Activated T-helper 1 cell treated with Interleukin-2 at 50 U/mL for 16 hours (primary cell): ENCODE data around the gene RPTN.

Source experiments
- DNase-seq: peaks from one replicate; pipeline ENCODE4 v3.0.0-alpha.2; 2020; ENCODE audit warnings: low read depth

RPTN gene

GRCh38 chr1:152159144-152159543 lies at the start of gene RPTN:
Gene RPTN (minus strand): TSS chr1:152159228. CDS start chr1:152157889, 1,339 bp downstream.
- no peak for DNase-seq

- no peak for DNase-seq
Measured at GRCh38 chr1:152198982-152199381, 40.0 kb upstream of the RPTN start.

- DNase-seq, result no peak
Measured at GRCh38 chr1:152197361-152197941, 38.4 kb upstream of the RPTN start.

- no peak for DNase-seq
Measured at GRCh38 chr1:152191711-152192110, 32.7 kb upstream of the RPTN start.

- no peak for DNase-seq
Measured at GRCh38 chr1:152191260-152191659, 32.2 kb upstream of the RPTN start.

GRCh38 chr1:152190589-152190988 lies 31.6 kb upstream of the RPTN start:
- DNase-seq, result no peak

GRCh38 chr1:152189657-152190442 lies 30.8 kb upstream of the RPTN start:
- DNase-seq, result peak; percentile 34

GRCh38 chr1:152188673-152189591 lies 29.9 kb upstream of the RPTN start:
- peak; percentile 63 for DNase-seq

GRCh38 chr1:152186556-152187285 lies 27.7 kb upstream of the RPTN start:
- no peak for DNase-seq

- DNase-seq, result no peak
Measured at GRCh38 chr1:152185544-152186391, 26.7 kb upstream of the RPTN start.

GRCh38 chr1:152182944-152183361 lies 23.9 kb upstream of the RPTN start:
- DNase-seq, result no peak

- DNase-seq, result no peak
Measured at GRCh38 chr1:152182431-152182830, 23.4 kb upstream of the RPTN start.

- DNase-seq, result no peak
Measured at GRCh38 chr1:152179566-152179965, 20.5 kb upstream of the RPTN start.

GRCh38 chr1:152170287-152170905 lies 11.4 kb upstream of the RPTN start:
- no peak for DNase-seq

- DNase-seq, result no peak
Measured at GRCh38 chr1:152169366-152170025, 10.5 kb upstream of the RPTN start.

GRCh38 chr1:152168535-152168868 lies 9.5 kb upstream of the RPTN start:
- DNase-seq, result no peak

GRCh38 chr1:152167835-152168534 lies 9.0 kb upstream of the RPTN start:
- DNase-seq, result no peak

- no peak for DNase-seq
Measured at GRCh38 chr1:152166966-152167365, 7.9 kb upstream of the RPTN start.

GRCh38 chr1:152165286-152166077 lies 6.5 kb upstream of the RPTN start:
- DNase-seq, result no peak
